HepG2 (cell line): ENCODE data around the gene NCAPD2. TPM values are rescaled to one million over a fixed set of nuclear protein-coding genes. Genes with fewer than 3 reads are reported as not detected.

Experiments
- CSRNP1 ChIP-seq: sonication (generic); formaldehyde crosslinking; IDR thresholded peaks from 2 replicates; pipeline ENCODE4 v1.8.1; 2023; ENCODE audit warnings: mild to moderate bottlenecking, missing genetic modification reagents
- FOXO4 ChIP-seq: sonication (generic); formaldehyde crosslinking; conservative IDR thresholded peaks from 2 replicates; pipeline ENCODE4 v1.8.1; 2023; ENCODE audit warnings: missing genetic modification reagents
- GATAD1 ChIP-seq: IDR thresholded peaks from 2 replicates; pipeline ENCODE4 v1.6.1; 2016; ENCODE audit warnings: missing genetic modification reagents, missing compliant biosample characterization
- IRF1 ChIP-seq: sonication (generic); formaldehyde crosslinking; IDR thresholded peaks from 2 replicates; pipeline ENCODE4 v1.4.0; 2020; ENCODE audit warnings: low read depth, mild to moderate bottlenecking, missing genetic modification reagents
- KAT8 ChIP-seq: IDR thresholded peaks from 2 replicates; pipeline ENCODE4 v1.6.1; 2016; ENCODE audit warnings: missing genetic modification reagents, missing compliant biosample characterization
- RBAK ChIP-seq: sonication (generic); formaldehyde crosslinking; IDR thresholded peaks from 2 replicates; pipeline ENCODE4 v1.5.1; 2020; ENCODE audit warnings: mild to moderate bottlenecking, missing genetic modification reagents
- SAFB2 ChIP-seq: sonication (generic); formaldehyde crosslinking; IDR thresholded peaks from 2 replicates; pipeline ENCODE4 v1.5.1; 2020; ENCODE audit warnings: missing genetic modification reagents, low read depth, mild to moderate bottlenecking, borderline replicate concordance
- ZFP90 ChIP-seq: sonication (generic); formaldehyde crosslinking; IDR thresholded peaks from 2 replicates; pipeline ENCODE4 v1.8.0; 2022; ENCODE audit warnings: missing genetic modification reagents, mild to moderate bottlenecking, inconsistent platforms, borderline replicate concordance
- ZNF205 ChIP-seq: IDR thresholded peaks from 2 replicates; pipeline ENCODE4 v1.6.1; 2018; ENCODE audit warnings: missing biosample characterization, missing genetic modification reagents
- ZUFSP ChIP-seq: sonication (generic); formaldehyde crosslinking; IDR thresholded peaks from 2 replicates; pipeline ENCODE4 v1.9.0; 2021; ENCODE audit warnings: missing genetic modification reagents, mild to moderate bottlenecking, borderline replicate concordance
- polyA plus RNA-seq, 8 experiments: library from polyadenylated mRNA; depleted of rRNA in 3 of 8; stranded (reverse) in 7 of 8; unstranded in 1 of 8; fragments of >200 nt; fragmentation: Illumina TruSeq in 4 of 8; extraction: Trizol in 4 of 8; gene quantifications; 2 replicates each; pipeline versions ENCODE4 v1.2.1 to v1.2.3, GENCODE V29; 2011 to 2016; ENCODE audit warnings: low read depth in 4 of 8, missing spikeins in 1 of 8, mixed read lengths in 1 of 8; ENCODE audit not compliant: insufficient read depth in 1 of 8
- total RNA-seq, 5 experiments: library from RNA; depleted of rRNA; stranded (reverse); fragments of >200 nt; fragmentation: Illumina TruSeq; extraction: Trizol; gene quantifications; 2 replicates each; pipeline ENCODE4 v1.2.3, GENCODE V29; 2016; ENCODE audit warnings: low read depth in 1 of 5
- TF ChIP-seq, protein P1 (sequence below): sonication (generic); formaldehyde crosslinking; IDR thresholded peaks from 2 replicates; pipeline ENCODE4 v1.4.0; 2020; ENCODE audit warnings: missing genetic modification reagents
- TF ChIP-seq, protein P2 (sequence below): sonication (generic); formaldehyde crosslinking; IDR thresholded peaks from 2 replicates; pipeline ENCODE4 v1.4.0; 2020; ENCODE audit warnings: mild to moderate bottlenecking, missing genetic modification reagents
- TF ChIP-seq, protein P3 (sequence below): fragments of 450-650 bp; IDR thresholded peaks from 2 replicates; pipeline ENCODE4 v1.6.1; 2017; ENCODE audit warnings: mild to moderate bottlenecking

Gene NCAPD2
- total and polyA plus RNA-seq, 2 of the 13 experiments (the other 11 are each of a cell fraction or from before 2014, with no cell fraction given): 51.1 to 65.6 TPM

DNA sequence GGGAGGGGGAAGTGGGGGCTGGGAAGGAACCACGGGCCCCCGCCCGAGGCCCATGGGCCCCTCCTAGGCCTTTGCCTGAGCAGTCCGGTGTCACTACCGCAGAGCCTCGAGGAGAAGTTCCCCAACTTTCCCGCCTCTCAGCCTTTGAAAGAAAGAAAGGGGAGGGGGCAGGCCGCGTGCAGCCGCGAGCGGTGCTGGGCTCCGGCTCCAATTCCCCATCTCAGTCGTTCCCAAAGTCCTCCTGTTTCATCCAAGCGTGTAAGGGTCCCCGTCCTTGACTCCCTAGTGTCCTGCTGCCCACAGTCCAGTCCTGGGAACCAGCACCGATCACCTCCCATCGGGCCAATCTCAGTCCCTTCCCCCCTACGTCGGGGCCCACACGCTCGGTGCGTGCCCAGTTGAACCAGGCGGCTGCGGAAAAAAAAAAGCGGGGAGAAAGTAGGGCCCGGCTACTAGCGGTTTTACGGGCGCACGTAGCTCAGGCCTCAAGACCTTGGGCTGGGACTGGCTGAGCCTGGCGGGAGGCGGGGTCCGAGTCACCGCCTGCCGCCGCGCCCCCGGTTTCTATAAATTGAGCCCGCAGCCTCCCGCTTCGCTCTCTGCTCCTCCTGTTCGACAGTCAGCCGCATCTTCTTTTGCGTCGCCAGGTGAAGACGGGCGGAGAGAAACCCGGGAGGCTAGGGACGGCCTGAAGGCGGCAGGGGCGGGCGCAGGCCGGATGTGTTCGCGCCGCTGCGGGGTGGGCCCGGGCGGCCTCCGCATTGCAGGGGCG is 40.2 kb downstream of the NCAPD2 start, which contains the start of gene GAPDH (continued):
- TF ChIP-seq IRF1 (CRISPR knock-in tag) (no peak), ZNF205 (CRISPR knock-in tag) (peak; percentile 76), FOXO4 (CRISPR knock-in tag) (no peak), CSRNP1 (CRISPR knock-in tag) (peak; percentile 43; the same call in 1 of the 2 replicates), RBAK (CRISPR knock-in tag) (no peak), ZUFSP (CRISPR knock-in tag) (no peak), GATAD1 (CRISPR knock-in tag) (peak; percentile 59), SAFB2 (CRISPR knock-in tag) (peak; percentile 17; the same call in 1 of the 2 replicates), KAT8 (CRISPR knock-in tag) (peak; percentile 52), ZFP90 (no peak)
- TF ChIP-seq, protein P1, sequence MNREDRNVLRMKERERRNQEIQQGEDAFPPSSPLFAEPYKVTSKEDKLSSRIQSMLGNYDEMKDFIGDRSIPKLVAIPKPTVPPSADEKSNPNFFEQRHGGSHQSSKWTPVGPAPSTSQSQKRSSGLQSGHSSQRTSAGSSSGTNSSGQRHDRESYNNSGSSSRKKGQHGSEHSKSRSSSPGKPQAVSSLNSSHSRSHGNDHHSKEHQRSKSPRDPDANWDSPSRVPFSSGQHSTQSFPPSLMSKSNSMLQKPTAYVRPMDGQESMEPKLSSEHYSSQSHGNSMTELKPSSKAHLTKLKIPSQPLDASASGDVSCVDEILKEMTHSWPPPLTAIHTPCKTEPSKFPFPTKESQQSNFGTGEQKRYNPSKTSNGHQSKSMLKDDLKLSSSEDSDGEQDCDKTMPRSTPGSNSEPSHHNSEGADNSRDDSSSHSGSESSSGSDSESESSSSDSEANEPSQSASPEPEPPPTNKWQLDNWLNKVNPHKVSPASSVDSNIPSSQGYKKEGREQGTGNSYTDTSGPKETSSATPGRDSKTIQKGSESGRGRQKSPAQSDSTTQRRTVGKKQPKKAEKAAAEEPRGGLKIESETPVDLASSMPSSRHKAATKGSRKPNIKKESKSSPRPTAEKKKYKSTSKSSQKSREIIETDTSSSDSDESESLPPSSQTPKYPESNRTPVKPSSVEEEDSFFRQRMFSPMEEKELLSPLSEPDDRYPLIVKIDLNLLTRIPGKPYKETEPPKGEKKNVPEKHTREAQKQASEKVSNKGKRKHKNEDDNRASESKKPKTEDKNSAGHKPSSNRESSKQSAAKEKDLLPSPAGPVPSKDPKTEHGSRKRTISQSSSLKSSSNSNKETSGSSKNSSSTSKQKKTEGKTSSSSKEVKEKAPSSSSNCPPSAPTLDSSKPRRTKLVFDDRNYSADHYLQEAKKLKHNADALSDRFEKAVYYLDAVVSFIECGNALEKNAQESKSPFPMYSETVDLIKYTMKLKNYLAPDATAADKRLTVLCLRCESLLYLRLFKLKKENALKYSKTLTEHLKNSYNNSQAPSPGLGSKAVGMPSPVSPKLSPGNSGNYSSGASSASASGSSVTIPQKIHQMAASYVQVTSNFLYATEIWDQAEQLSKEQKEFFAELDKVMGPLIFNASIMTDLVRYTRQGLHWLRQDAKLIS (CRISPR knock-in tag): peak; percentile 88; the same call in 1 of the 2 replicates
- TF ChIP-seq, protein P2, sequence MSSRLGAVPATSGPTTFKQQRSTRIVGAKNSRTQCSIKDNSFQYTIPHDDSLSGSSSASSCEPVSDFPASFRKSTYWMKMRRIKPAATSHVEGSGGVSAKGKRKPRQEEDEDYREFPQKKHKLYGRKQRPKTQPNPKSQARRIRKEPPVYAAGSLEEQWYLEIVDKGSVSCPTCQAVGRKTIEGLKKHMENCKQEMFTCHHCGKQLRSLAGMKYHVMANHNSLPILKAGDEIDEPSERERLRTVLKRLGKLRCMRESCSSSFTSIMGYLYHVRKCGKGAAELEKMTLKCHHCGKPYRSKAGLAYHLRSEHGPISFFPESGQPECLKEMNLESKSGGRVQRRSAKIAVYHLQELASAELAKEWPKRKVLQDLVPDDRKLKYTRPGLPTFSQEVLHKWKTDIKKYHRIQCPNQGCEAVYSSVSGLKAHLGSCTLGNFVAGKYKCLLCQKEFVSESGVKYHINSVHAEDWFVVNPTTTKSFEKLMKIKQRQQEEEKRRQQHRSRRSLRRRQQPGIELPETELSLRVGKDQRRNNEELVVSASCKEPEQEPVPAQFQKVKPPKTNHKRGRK (CRISPR knock-in tag): no peak
- TF ChIP-seq, protein P3, sequence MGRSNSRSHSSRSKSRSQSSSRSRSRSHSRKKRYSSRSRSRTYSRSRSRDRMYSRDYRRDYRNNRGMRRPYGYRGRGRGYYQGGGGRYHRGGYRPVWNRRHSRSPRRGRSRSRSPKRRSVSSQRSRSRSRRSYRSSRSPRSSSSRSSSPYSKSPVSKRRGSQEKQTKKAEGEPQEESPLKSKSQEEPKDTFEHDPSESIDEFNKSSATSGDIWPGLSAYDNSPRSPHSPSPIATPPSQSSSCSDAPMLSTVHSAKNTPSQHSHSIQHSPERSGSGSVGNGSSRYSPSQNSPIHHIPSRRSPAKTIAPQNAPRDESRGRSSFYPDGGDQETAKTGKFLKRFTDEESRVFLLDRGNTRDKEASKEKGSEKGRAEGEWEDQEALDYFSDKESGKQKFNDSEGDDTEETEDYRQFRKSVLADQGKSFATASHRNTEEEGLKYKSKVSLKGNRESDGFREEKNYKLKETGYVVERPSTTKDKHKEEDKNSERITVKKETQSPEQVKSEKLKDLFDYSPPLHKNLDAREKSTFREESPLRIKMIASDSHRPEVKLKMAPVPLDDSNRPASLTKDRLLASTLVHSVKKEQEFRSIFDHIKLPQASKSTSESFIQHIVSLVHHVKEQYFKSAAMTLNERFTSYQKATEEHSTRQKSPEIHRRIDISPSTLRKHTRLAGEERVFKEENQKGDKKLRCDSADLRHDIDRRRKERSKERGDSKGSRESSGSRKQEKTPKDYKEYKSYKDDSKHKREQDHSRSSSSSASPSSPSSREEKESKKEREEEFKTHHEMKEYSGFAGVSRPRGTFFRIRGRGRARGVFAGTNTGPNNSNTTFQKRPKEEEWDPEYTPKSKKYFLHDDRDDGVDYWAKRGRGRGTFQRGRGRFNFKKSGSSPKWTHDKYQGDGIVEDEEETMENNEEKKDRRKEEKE: no peak
